Astrocyte (in vitro differentiated cells and primary cell): ENCODE measurements around the gene SEMA3F. TPM values are rescaled to one million over a fixed set of nuclear protein-coding genes. Genes with fewer than 3 reads are reported as not detected.

Experiments
- DNase-seq: peaks from one replicate; pipeline ENCODE4 v3.0.0-alpha.2; 2010; ENCODE audit warnings: low read depth
- FAIRE-seq: peaks from 2 replicates; lab custom pipeline; 2011; peaks lifted over from hg19 to GRCh38; lab: Jason Lieb, UNC
- H2AFZ ChIP-seq: 2 replicates; pipeline ENCODE4 v1.6.0; 2012; ENCODE audit warnings: low read depth, low read length, inconsistent platforms
- H3K27ac ChIP-seq: 2 replicates; pipeline ENCODE4 v1.5.1; 2011; ENCODE audit warnings: low read depth, low read length, inconsistent platforms
- H3K27me3 ChIP-seq: 2 replicates; pipeline ENCODE4 v1.6.0; 2011; ENCODE audit warnings: low read length, inconsistent platforms; ENCODE audit not compliant: insufficient read depth
- H3K36me3 ChIP-seq: 2 replicates; pipeline ENCODE4 v1.5.1; 2011; ENCODE audit warnings: low read length, inconsistent platforms; ENCODE audit not compliant: insufficient read depth
- H3K4me1 ChIP-seq: 2 replicates; pipeline ENCODE4 v1.5.1; 2011; ENCODE audit warnings: low read length, inconsistent platforms; ENCODE audit not compliant: insufficient read depth
- H3K4me2 ChIP-seq: 2 replicates; pipeline ENCODE4 v1.6.0; 2012; ENCODE audit warnings: low read length, inconsistent platforms
- H3K4me3 ChIP-seq: 2 replicates; pipeline ENCODE4 v1.5.1; 2011; ENCODE audit warnings: low read depth, mild to moderate bottlenecking, low read length, inconsistent platforms; ENCODE audit not compliant: insufficient read depth
- H3K79me2 ChIP-seq: 2 replicates; pipeline ENCODE4 v1.6.0; 2012; ENCODE audit warnings: mild to moderate bottlenecking, low read length, inconsistent platforms; ENCODE audit not compliant: insufficient read depth
- H3K9ac ChIP-seq: 2 replicates; pipeline ENCODE4 v1.6.0; 2012; ENCODE audit warnings: mild to moderate bottlenecking, low read length, inconsistent platforms
- H3K9me3 ChIP-seq: 2 replicates; pipeline ENCODE4 v1.5.1; 2012; ENCODE audit warnings: low read depth, mild to moderate bottlenecking, low read length, inconsistent platforms; ENCODE audit not compliant: insufficient read depth
- H4K20me1 ChIP-seq: 2 replicates; pipeline ENCODE4 v1.6.0; 2012; ENCODE audit warnings: low read length, inconsistent platforms; ENCODE audit not compliant: insufficient read depth
- H3K27ac Mint-ChIP-seq: one replicate; pipeline ENCODE4 v1.8.0; 2021; ENCODE audit warnings: mild to moderate bottlenecking, mixed read lengths; ENCODE audit not compliant: unreplicated experiment
- H3K27me3 Mint-ChIP-seq: one replicate; pipeline ENCODE4 v1.8.0; 2021; ENCODE audit warnings: low read depth, mixed read lengths; ENCODE audit not compliant: unreplicated experiment
- H3K36me3 Mint-ChIP-seq: one replicate; pipeline ENCODE4 v1.8.0; 2021; ENCODE audit warnings: low read depth, mixed read lengths; ENCODE audit not compliant: unreplicated experiment
- H3K4me1 Mint-ChIP-seq: one replicate; pipeline ENCODE4 v1.8.0; 2021; ENCODE audit warnings: low read depth, mixed read lengths; ENCODE audit not compliant: unreplicated experiment
- H3K4me3 Mint-ChIP-seq: one replicate; pipeline ENCODE4 v1.8.0; 2021; ENCODE audit warnings: mild to moderate bottlenecking, moderate library complexity, mixed read lengths; ENCODE audit not compliant: unreplicated experiment
- H3K9me3 Mint-ChIP-seq: one replicate; pipeline ENCODE4 v1.8.0; 2021; ENCODE audit warnings: mild to moderate bottlenecking, mixed read lengths; ENCODE audit not compliant: unreplicated experiment
- CTCF ChIP-seq: IDR thresholded peaks from 2 replicates; pipeline ENCODE4 v1.5.1; 2011; ENCODE audit warnings: low read depth, mild to moderate bottlenecking, inconsistent platforms, low read length, moderate library complexity; ENCODE audit not compliant: insufficient read depth
- EZH2 ChIP-seq: IDR thresholded peaks from 2 replicates; pipeline ENCODE4 v1.6.1; 2012; ENCODE audit warnings: mild to moderate bottlenecking, low read length, inconsistent platforms; ENCODE audit not compliant: insufficient read depth
- total RNA-seq: library from RNA; stranded (reverse); gene quantifications from 2 replicates; pipeline ENCODE4 v1.2.1, GENCODE V29; 2021

Gene SEMA3F
- total RNA-seq, 1 donor from 2014 or later: 6.6 TPM

GRCh38 chr3:50213373-50213772 is 58.2 kb downstream of the SEMA3F start:
- no peak overlapping the region for H3K27ac Mint-ChIP-seq
- Histone ChIP-seq H3K79me2 (no peaks in the 10 kb centered on the region), H3K9me3 (no peaks in the 10 kb centered on the region), H3K4me1 (no peaks in the 10 kb centered on the region), H3K36me3 (no peaks in the 10 kb centered on the region), H4K20me1 (no peaks in the 10 kb centered on the region), H2AFZ (no peak overlapping the region), H3K4me3 (no peak overlapping the region), H3K9ac (no peak overlapping the region), H3K4me2 (no peak overlapping the region), H3K27me3 (peaks cover 2% of the 10 kb centered on the region), H3K27ac (no peak overlapping the region)
- H3K9me3 Mint-ChIP-seq: no peaks in the 10 kb centered on the region
- DNase-seq (no peak), FAIRE-seq (no peak)
- H3K4me3 Mint-ChIP-seq: no peak overlapping the region
- TF ChIP-seq CTCF (no peak), EZH2 (no peak)
- peaks cover 28% of the 10 kb centered on the region for H3K27me3 Mint-ChIP-seq
- H3K4me1 Mint-ChIP-seq: peaks cover 4% of the 10 kb centered on the region
- no peaks in the 10 kb centered on the region for H3K36me3 Mint-ChIP-seq

GRCh38 chr3:50214824-50215223 is 59.7 kb downstream of the SEMA3F start:
- peaks cover 7% of the 10 kb centered on the region for H3K4me1 Mint-ChIP-seq

More at GRCh38 chr3:50214824-50215223, 59.7 kb downstream of the SEMA3F start:
- H3K27me3 ChIP-seq: peaks cover 2% of the 10 kb centered on the region
- no peak for DNase-seq
- no peaks in the 10 kb centered on the region for H4K20me1 ChIP-seq
- no peak overlapping the region for H2AFZ ChIP-seq
- no peak overlapping the region for H3K4me3 ChIP-seq
- H3K36me3 Mint-ChIP-seq: no peaks in the 10 kb centered on the region
- no peak for FAIRE-seq
- no peaks in the 10 kb centered on the region for H3K4me1 ChIP-seq
- no peak overlapping the region for H3K27ac ChIP-seq
- H3K36me3 ChIP-seq: no peaks in the 10 kb centered on the region
- H3K9ac ChIP-seq: no peak overlapping the region
- no peak overlapping the region for H3K4me3 Mint-ChIP-seq
- H3K79me2 ChIP-seq: no peaks in the 10 kb centered on the region
- no peak overlapping the region for H3K27ac Mint-ChIP-seq
- H3K4me2 ChIP-seq: no peak overlapping the region
- H3K9me3 Mint-ChIP-seq: no peaks in the 10 kb centered on the region
- no peak for TF ChIP-seq EZH2
- TF ChIP-seq CTCF: no peak
- no peaks in the 10 kb centered on the region for H3K9me3 ChIP-seq
- peaks cover 36% of the 10 kb centered on the region for H3K27me3 Mint-ChIP-seq
